HCT116 (cell line): Measurements from ENCODE around the gene BAHD1.

ENCODE experiments used
- CEBPB ChIP-seq: IDR thresholded peaks from 2 replicates; pipeline ENCODE4 v1.6.1; 2012; ENCODE audit warnings: low read depth
- CTCF ChIP-seq, 3 experiments: fragments of 200-600 bp in 1 of 3; sonication (generic) in 1 of 3; IDR thresholded peaks in 2 of 3; conservative IDR thresholded peaks in 1 of 3; 2 replicates each; pipeline ENCODE4 v1.5.1; 2012 to 2017; ENCODE audit warnings: low read depth in 2 of 3, low read length in 2 of 3, antibody characterized with exemption in 1 of 3, borderline replicate concordance in 1 of 3, control low read depth in 1 of 3, mild to moderate bottlenecking in 1 of 3, mixed read lengths in 1 of 3, mixed run types in 1 of 3, moderate library complexity in 1 of 3; ENCODE audit not compliant: insufficient read depth in 1 of 3
- EZH2 ChIP-seq: fragments of 200-600 bp; sonication (generic); IDR thresholded peaks from 2 replicates; pipeline ENCODE4 v1.6.1; 2017; ENCODE audit warnings: antibody characterized with exemption, mixed run types
- POLR2AphosphoS5 ChIP-seq: IDR thresholded peaks from 2 replicates; pipeline ENCODE4 v1.6.1; 2011; ENCODE audit warnings: mild to moderate bottlenecking, low read depth, low read length, moderate library complexity
- REST ChIP-seq: IDR thresholded peaks from 2 replicates; pipeline ENCODE4 v1.6.1; 2012; ENCODE audit warnings: low read depth
- SP1 ChIP-seq: IDR thresholded peaks from 2 replicates; pipeline ENCODE4 v1.6.1; 2012; ENCODE audit warnings: low read depth

- TF ChIP-seq EZH2: no peak
- TF ChIP-seq SP1: no peak
- no peak for TF ChIP-seq CEBPB
- TF ChIP-seq CTCF (IDR thresholded peaks at IDR 0.05 in 2 of 3, conservative IDR thresholded peaks at IDR 0.05 in 1 of 3; ENCODE audit: borderline replicate concordance in 1 of 3, insufficient read depth in 1 of 3, low read depth in 2 of 3, low read length in 2 of 3): no peak
- no peak for TF ChIP-seq POLR2AphosphoS5
- no peak for TF ChIP-seq REST
Measured at GRCh38 chr15:40416056-40416455, 24.7 kb upstream of the BAHD1 start.
